Immature natural killer cell (primary cell): Measurements from ENCODE around the gene LSM8. TPM values are rescaled to one million over a fixed set of nuclear protein-coding genes. Genes with fewer than 3 reads are reported as not detected.
"Not testable (repeated sequence)": the region's sequence is repeated elsewhere in the genome, so short reads cannot be mapped to it uniquely, and the experiment has no call there.

Experiments used
- DNase-seq, 3 donors: peaks; one replicate each; pipeline ENCODE4 v3.0.0; 2022; ENCODE audit warnings: mixed read lengths in 1 of 3
- H3K27ac Mint-ChIP-seq, 6 donors: one replicate each; pipeline ENCODE4 v1.8.0; 2020; ENCODE audit warnings: mixed read lengths in 6 of 6, mild to moderate bottlenecking in 5 of 6, inconsistent platforms in 4 of 6, moderate library complexity in 3 of 6
- H3K27me3 Mint-ChIP-seq, 3 donors: one replicate each; pipeline ENCODE4 v1.8.0; 2020 to 2021; ENCODE audit warnings: low read depth in 3 of 3, mild to moderate bottlenecking in 3 of 3, mixed read lengths in 3 of 3, moderate library complexity in 3 of 3, inconsistent platforms in 1 of 3
- H3K36me3 Mint-ChIP-seq, 3 donors: one replicate each; pipeline ENCODE4 v1.8.0; 2020; ENCODE audit warnings: mixed read lengths in 3 of 3, inconsistent platforms in 2 of 3, mild to moderate bottlenecking in 2 of 3
- H3K4me1 Mint-ChIP-seq, 2 donors: one replicate each; pipeline ENCODE4 v1.8.0; 2020; ENCODE audit warnings: inconsistent platforms in 2 of 2, mild to moderate bottlenecking in 2 of 2, mixed read lengths in 2 of 2, moderate library complexity in 1 of 2
- H3K4me3 Mint-ChIP-seq, 5 donors: one replicate each; pipeline ENCODE4 v1.8.0; 2020; ENCODE audit warnings: mild to moderate bottlenecking in 5 of 5, mixed read lengths in 5 of 5, inconsistent platforms in 3 of 5, moderate library complexity in 3 of 5
- H3K9me3 Mint-ChIP-seq, 6 donors: one replicate each; pipeline ENCODE4 v1.8.0; 2020; ENCODE audit warnings: mild to moderate bottlenecking in 6 of 6, mixed read lengths in 6 of 6, inconsistent platforms in 4 of 6, moderate library complexity in 3 of 6
- polyA plus RNA-seq, 3 donors: library from polyadenylated mRNA; unstranded; fragments of 300-500 nt; fragmentation: Illumina TruSeq; gene quantifications; one replicate each; pipeline ENCODE4 v1.2.3, GENCODE V29; 2021

The LSM8 gene
- 10 to 100 TPM; 22.7 to 53.1 (median 25.4) TPM for polyA plus RNA-seq

DNA sequence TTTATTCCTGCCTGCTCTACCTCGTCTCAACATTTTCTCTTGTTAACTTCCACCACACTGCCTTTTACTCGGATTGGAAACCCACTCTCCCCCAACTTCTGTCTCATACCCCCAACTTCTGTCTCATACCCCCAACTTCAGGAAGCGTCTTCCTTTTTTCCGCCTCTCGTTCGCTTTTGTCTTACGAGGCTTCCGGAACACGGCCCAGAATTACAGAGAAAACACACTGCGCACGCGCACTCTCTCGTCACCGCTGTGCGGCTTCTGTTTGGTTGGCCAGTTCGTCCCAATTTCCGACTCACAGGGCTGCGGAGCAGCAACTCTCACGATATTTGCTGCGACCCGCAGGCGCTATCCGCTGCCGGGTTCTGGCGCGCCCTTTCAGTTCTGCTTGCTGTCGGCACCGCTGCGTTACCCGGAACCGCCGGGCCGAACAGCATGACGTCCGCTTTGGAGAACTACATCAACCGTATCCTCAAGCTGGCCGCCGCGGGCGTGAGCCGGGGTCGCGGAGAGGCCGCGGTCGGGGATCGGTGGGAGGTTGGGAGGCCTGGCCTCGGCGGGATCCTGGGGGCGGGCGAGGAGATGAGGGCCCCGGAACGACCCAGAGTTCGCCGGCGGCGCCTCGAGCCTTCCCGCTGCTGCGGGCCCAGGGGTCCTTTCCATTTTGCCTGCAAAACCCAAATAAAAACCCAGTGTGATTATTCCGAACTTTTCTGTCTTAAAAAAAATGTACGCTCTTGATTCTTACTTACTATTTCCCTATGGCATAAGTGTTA, at the start of gene LSM8:
Gene LSM8, plus strand, starts transcription at position 379 of the 779 bp plus-strand sequence. Its CDS starts 60 bp downstream, at position 439.
- peaks cover 0 to 9% (median 7%) of the 10 kb centered on the region in 3 donors for H3K36me3 Mint-ChIP-seq
- H3K9me3 Mint-ChIP-seq, result no peaks in the 10 kb centered on the region
- H3K4me1 Mint-ChIP-seq, result peaks cover 44 to 61% of the 10 kb centered on the region in 2 donors

DNA sequence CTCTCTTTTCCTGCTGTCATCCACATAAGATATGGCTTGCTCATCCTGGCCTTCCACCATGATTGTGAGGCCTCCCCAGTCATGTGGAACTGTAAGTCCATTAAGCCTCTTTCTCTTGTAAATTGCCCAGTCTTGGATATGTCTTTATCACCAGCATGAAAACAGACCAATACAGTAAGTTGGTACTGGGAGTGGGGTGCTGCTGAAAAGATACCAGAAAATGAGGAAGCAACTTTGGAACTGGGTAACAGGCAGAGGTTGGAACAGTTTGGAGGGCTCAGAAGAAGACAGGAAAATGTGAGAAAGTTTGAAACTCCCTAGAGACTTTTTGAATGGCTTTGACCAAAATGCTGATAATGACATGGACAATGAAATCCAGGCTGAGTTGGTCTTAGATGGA, 49.5 kb upstream of the LSM8 start:
- not testable (repeated sequence) for H3K4me1 Mint-ChIP-seq, DNase-seq, H3K27me3 Mint-ChIP-seq, H3K9me3 Mint-ChIP-seq, H3K4me3 Mint-ChIP-seq, H3K27ac Mint-ChIP-seq, H3K36me3 Mint-ChIP-seq

More for the DNA sequence above, at the start of gene LSM8:
- DNase-seq, result peak; percentile 97 to 98 (median 98)
- peaks cover 7 to 21% (median 8%) of the 10 kb centered on the region in 3 donors for H3K27me3 Mint-ChIP-seq
- H3K4me3 Mint-ChIP-seq, result peak within 1 kb of the TSS; percentile 91 to 99 (median 95)
- H3K27ac Mint-ChIP-seq, result peak within 1 kb of the TSS; percentile 98 to 100 (median 98)

DNA sequence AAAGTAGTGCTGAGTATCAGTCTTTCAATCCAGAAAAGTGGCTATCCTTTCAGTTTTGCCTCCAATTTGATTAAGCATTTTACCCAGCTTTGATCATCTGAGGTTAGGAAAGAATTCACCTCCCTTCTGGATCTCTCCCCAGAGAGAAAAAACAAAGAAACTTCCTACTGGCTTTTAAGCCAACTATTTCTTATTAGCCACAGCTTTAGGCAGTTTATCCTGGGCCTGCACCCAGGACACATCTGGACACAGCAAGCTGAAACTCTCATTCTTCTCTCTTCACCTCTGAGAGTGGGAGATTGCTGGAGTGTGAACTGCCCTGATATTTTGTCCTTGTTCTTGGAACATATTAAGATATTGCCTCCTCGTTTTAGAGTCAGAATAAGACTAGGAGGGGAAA, 43.5 kb upstream of the LSM8 start:
- no peak overlapping the region for H3K27ac Mint-ChIP-seq
- no peaks in the 10 kb centered on the region for H3K4me1 Mint-ChIP-seq
- H3K4me3 Mint-ChIP-seq, result no peak overlapping the region
- H3K36me3 Mint-ChIP-seq, result no peaks in the 10 kb centered on the region
- peaks cover 5 to 10% (median 6%) of the 10 kb centered on the region in 3 donors for H3K27me3 Mint-ChIP-seq
- H3K9me3 Mint-ChIP-seq, result peaks cover 0 to 6% (median under 1%) of the 10 kb centered on the region in 6 donors
- no peak for DNase-seq

DNA sequence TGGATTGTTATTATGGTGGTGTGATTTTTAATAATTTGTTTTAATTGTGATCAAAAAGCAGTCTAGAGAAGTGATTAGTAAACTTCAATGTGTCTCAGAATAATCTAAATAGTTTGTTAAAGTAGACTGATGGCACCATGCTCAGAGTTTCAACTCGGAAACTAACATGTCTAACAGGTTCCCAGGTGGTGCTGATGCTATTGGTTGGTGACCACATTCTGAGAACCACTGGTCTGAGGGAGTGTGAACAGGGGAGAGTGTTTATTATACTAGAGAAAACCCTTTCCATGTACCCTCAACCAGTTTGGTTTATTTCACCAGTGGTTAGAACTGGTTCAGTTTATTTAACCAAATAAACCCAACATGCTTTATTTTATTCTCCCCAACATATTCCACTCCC, 42.0 kb upstream of the LSM8 start:
- Mint-ChIP-seq H3K4me3 (no peak overlapping the region), H3K27me3 (peaks cover 5 to 9% (median 6%) of the 10 kb centered on the region in 3 donors), H3K9me3 (peaks cover 0 to 6% (median 0%) of the 10 kb centered on the region in 6 donors), H3K27ac (no peak overlapping the region), H3K4me1 (no peaks in the 10 kb centered on the region), H3K36me3 (no peaks in the 10 kb centered on the region)
- no peak for DNase-seq

DNA sequence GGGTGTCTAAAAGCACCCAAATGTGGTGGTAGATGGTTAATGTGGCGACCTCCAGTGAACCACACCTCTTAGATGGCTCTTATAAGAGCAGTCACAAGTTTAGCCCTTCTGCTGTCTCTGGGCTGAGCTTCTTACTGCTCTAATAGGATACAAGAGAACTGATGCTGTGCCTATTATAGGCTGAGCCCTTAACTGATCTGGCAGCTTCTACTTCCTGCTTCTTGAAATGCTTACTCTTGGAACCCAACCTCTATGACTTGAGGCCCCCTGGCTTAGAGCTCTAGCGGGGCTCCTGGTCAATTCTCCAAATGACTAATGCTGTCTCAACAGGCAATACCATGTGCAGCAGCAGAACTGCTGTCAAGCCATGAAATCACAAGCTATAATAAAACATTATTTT, 35.0 kb upstream of the LSM8 start:
- Mint-ChIP-seq H3K4me1 (no peaks in the 10 kb centered on the region), H3K27me3 (peaks cover 3 to 9% (median 4%) of the 10 kb centered on the region in 3 donors), H3K36me3 (no peaks in the 10 kb centered on the region), H3K27ac (no peak overlapping the region), H3K9me3 (no peaks in the 10 kb centered on the region), H3K4me3 (no peak overlapping the region)
- no peak for DNase-seq

DNA sequence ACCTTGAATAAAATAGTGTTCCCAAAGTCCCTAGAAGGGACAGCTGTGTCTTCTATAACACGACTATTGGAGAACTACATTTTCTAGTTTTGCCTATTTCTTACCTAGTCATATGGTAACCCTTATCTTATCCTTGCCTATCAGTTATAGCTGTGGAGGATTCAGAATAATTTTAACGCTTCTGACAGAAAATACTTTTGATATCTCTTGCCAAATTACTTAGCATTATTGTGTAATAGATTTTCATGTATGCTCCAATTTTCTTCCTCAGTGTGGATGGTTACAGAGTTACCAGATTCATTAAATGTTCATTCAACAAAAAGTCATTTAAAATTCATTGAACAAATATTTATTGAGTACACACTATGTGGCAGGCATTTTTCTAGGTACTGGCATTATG, 34.6 kb upstream of the LSM8 start:
- Mint-ChIP-seq H3K36me3 (no peaks in the 10 kb centered on the region), H3K4me1 (no peaks in the 10 kb centered on the region), H3K27ac (no peak overlapping the region), H3K4me3 (no peak overlapping the region), H3K9me3 (no peaks in the 10 kb centered on the region), H3K27me3 (peaks cover 3 to 9% (median 4%) of the 10 kb centered on the region in 3 donors)
- DNase-seq, result no peak

DNA sequence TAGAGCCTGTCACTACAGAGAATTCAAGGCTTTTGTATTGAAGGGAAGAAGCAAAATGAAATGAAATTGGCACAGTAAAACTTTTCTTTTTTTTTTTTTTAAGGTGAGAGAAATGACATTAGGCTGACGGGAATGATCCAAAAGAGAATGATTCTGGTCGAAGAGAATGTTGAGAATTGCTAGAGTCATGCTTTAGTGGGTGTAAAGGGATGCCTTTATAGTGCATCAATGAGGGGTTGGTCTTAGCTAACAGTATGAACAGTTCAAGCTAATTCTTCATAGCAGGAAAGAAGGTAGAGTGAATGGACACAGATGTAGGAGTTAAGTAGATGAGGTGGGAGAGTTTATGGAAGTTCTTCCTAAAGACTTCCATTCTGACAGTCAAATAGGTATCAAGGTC, 32.3 kb upstream of the LSM8 start:
- Mint-ChIP-seq H3K4me3 (no peak overlapping the region), H3K27ac (no peak overlapping the region), H3K36me3 (no peaks in the 10 kb centered on the region), H3K27me3 (peaks cover 3 to 9% (median 4%) of the 10 kb centered on the region in 3 donors), H3K9me3 (no peaks in the 10 kb centered on the region), H3K4me1 (no peaks in the 10 kb centered on the region)
- DNase-seq, result no peak

DNA sequence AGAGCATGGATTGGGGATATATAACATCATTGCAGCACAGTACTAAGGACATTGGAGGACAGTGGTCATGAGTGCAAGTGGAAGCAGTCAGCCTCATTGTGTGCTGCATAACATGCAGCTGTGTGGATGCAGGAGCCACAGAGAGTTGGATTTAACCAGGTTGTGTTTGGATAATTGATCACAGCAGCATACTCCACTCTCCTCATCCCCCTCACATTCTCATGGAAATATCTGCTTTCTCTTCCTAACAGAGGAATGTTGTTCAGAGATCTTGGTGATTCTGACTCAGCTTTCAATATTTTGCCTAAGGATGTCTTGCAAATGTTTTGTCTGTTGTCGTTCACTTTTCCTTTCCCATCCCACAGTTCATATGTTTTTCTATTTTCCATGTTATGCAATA, 31.8 kb upstream of the LSM8 start:
- Mint-ChIP-seq H3K4me1 (no peaks in the 10 kb centered on the region), H3K27ac (no peak overlapping the region), H3K9me3 (no peaks in the 10 kb centered on the region), H3K36me3 (no peaks in the 10 kb centered on the region), H3K4me3 (no peak overlapping the region), H3K27me3 (peaks cover 3 to 9% (median 4%) of the 10 kb centered on the region in 3 donors)
- no peak for DNase-seq

DNA sequence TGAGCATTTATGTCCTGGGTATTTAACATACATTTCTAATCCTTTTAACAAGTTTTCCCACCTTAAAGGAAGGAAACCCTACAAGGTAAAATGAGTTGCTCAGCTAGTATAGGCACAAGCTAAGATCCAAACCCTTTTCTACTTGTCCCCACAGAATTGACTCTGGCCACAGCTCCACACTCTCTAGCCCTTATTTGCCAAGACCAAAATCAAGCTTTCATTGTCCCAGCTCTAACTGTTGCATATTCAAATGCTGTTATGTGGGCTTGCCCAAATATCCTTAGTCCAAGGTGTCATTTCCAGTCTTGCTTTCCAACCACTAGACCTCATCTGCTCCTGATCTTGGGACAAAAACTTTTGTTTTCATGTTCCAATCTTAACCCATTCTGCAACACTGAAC, 31.3 kb upstream of the LSM8 start:
- Mint-ChIP-seq H3K36me3 (no peaks in the 10 kb centered on the region), H3K27ac (no peak overlapping the region), H3K27me3 (peaks cover 3 to 9% (median 4%) of the 10 kb centered on the region in 3 donors), H3K4me3 (no peak overlapping the region), H3K4me1 (no peaks in the 10 kb centered on the region), H3K9me3 (no peaks in the 10 kb centered on the region)
- no peak for DNase-seq

DNA sequence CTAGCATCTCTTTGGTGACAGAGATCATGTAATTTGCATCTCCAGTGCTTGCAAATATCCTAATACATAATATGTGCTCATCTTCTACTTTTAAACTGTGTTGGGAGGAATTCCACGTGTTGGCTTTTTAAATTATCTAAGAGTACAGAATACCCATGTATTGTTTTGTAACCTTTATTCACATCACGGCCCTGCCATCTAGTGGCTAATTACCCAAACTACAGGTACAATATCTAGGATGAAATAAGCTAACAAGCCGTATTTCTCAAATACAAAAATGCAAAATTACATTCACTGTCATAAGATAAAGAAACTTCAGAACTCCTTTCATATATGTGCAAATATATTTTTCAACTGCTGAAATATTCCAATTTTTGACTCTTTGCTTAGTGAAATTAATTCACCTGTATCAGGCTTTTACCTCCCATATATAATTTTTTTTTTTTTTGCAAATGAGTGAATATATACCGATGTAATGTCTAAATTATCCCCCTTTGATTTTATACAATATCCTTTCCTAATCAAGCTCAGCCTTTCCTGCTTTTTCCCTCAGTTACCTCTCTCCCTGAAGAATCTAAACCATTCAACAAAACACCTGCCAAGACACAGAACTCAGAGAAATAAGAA, 30.3 kb upstream of the LSM8 start:
- Mint-ChIP-seq H3K36me3 (no peaks in the 10 kb centered on the region), H3K9me3 (peaks cover 0 to 6% (median 2%) of the 10 kb centered on the region in 6 donors), H3K27me3 (peaks cover 3 to 12% (median 4%) of the 10 kb centered on the region in 3 donors), H3K27ac (no peak overlapping the region), H3K4me1 (no peaks in the 10 kb centered on the region), H3K4me3 (no peak overlapping the region)
- peak; percentile 7 to 27 (median 16) for DNase-seq

DNA sequence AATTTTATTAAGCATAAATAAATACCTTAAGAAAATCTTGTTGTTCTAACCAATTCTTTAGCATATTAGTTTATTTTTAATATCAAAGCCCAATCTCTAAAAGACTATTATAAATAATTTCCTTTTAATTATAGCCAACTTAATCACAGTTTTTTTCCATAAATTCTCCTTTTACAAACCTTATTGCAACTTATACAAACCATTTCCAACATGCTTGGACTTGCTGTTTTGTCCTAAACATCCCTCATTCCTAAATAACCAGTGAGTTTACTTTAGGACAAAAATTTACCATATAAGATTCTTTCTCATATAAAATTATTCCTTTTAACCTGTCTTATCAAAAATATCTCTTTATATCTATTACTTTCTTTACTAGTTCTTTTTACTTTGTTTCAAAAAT, 25.2 kb upstream of the LSM8 start:
- H3K36me3 Mint-ChIP-seq, result no peaks in the 10 kb centered on the region
- H3K9me3 Mint-ChIP-seq, result peaks cover 0 to 6% (median 2%) of the 10 kb centered on the region in 6 donors
- DNase-seq, result no peak
- H3K4me1 Mint-ChIP-seq, result no peaks in the 10 kb centered on the region
- H3K27me3 Mint-ChIP-seq, result peaks cover 3 to 11% (median 4%) of the 10 kb centered on the region in 3 donors
- H3K4me3 Mint-ChIP-seq, result no peak overlapping the region
- no peak overlapping the region for H3K27ac Mint-ChIP-seq

DNA sequence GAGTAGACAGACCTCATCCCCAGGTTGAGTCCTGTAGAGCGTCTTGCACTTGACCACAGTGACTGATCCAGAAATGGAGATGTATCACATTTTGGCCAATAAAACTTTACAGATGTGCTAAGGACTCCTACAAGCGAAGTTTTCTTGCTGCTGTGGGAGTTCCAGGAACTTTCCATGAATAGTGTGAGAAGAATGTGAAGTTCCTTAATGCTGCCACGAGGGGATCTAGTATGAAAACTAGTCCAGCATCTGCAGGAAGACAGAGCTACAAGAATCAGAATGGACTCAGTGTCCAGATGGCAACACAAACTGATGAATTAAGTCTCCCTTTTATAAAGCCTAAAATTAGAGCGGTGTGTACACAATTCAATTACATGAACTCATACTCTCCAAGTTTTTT, 14.8 kb upstream of the LSM8 start:
- H3K4me3 Mint-ChIP-seq, result no peak overlapping the region
- H3K9me3 Mint-ChIP-seq, result no peaks in the 10 kb centered on the region
- peaks cover 5 to 18% (median 12%) of the 10 kb centered on the region in 3 donors for H3K27me3 Mint-ChIP-seq
- DNase-seq, result no peak
- no peaks in the 10 kb centered on the region for H3K36me3 Mint-ChIP-seq
- H3K27ac Mint-ChIP-seq, result no peak overlapping the region
- H3K4me1 Mint-ChIP-seq, result no peaks in the 10 kb centered on the region

DNA sequence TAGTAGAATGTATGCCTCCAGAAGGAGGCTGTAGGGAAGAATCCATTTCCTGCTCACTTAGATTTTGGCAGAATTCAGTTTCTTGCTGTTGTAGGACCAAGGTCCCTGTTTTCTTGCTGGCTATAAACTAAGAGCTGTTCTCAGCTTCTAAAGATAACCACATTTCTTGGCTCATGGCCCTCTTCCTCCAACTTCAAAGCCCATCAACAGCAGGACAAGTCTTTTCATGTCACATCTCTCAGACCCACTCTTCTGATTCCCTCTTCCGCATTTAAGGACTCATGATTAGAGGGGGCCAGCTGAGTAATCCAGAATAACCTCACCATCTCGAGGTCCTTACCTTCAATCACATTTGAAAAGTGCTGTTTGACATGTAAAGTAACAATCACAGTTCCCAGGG, 8.2 kb upstream of the LSM8 start:
- no peak overlapping the region for H3K27ac Mint-ChIP-seq
- no peak for DNase-seq
- H3K36me3 Mint-ChIP-seq, result no peaks in the 10 kb centered on the region
- H3K4me1 Mint-ChIP-seq, result no peaks in the 10 kb centered on the region
- H3K4me3 Mint-ChIP-seq, result no peak overlapping the region
- H3K27me3 Mint-ChIP-seq, result peaks cover 1 to 9% (median 9%) of the 10 kb centered on the region in 3 donors
- no peaks in the 10 kb centered on the region for H3K9me3 Mint-ChIP-seq

DNA sequence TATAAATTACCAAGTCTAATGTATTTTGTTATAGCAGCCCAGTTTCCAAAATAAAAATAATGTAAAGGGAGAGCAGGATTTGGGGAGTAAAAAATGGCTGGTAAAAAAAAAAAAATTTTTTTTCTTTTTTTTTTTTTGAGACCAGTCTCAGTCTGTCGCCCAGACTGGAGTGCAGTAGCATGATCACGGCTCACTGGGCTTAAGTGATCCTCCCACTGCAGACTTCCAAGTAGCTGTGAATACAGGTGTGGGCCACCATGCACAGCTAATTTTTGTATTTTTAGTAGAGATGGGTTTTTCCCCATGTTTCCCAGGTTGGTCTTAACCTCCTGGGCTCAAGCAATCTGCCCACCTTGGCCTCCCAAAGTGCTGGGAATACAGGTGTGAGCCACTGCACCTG, 4.8 kb upstream of the LSM8 start:
- Mint-ChIP-seq H3K36me3 (peaks cover 0 to 4% (median 0%) of the 10 kb centered on the region in 3 donors), H3K27ac (no peak overlapping the region), H3K27me3 (peaks cover 5 to 15% (median 11%) of the 10 kb centered on the region in 3 donors), H3K9me3 (no peaks in the 10 kb centered on the region), H3K4me1 (peaks cover 16 to 19% of the 10 kb centered on the region in 2 donors), H3K4me3 (no peak overlapping the region)
- no peak for DNase-seq
